Fibroblast of mammary gland (primary cell): ENCODE results near the gene GON4L.
A peak's percentile ranks its signal among the peaks of the same experiment; 100 is the strongest.
"Not testable (repeated sequence)": the region's sequence is repeated elsewhere in the genome, so short reads cannot be mapped to it uniquely, and the experiment has no call there.

Source experiments
- DNase-seq: peaks from one replicate; pipeline ENCODE4 v3.0.0-alpha.2; 2010; ENCODE audit warnings: low read depth
- H3K4me3 ChIP-seq: 2 replicates; pipeline ENCODE4 v1.5.1; 2011; ENCODE audit warnings: low read depth, mild to moderate bottlenecking, low read length, moderate library complexity; ENCODE audit not compliant: control insufficient read depth
- TF ChIP-seq, protein P1 (sequence below): conservative IDR thresholded peaks from 2 replicates; pipeline ENCODE4 v1.5.1; 2011; ENCODE audit warnings: low read depth, low read length, inconsistent platforms; ENCODE audit not compliant: control insufficient read depth, insufficient read depth

Gene GON4L

DNA sequence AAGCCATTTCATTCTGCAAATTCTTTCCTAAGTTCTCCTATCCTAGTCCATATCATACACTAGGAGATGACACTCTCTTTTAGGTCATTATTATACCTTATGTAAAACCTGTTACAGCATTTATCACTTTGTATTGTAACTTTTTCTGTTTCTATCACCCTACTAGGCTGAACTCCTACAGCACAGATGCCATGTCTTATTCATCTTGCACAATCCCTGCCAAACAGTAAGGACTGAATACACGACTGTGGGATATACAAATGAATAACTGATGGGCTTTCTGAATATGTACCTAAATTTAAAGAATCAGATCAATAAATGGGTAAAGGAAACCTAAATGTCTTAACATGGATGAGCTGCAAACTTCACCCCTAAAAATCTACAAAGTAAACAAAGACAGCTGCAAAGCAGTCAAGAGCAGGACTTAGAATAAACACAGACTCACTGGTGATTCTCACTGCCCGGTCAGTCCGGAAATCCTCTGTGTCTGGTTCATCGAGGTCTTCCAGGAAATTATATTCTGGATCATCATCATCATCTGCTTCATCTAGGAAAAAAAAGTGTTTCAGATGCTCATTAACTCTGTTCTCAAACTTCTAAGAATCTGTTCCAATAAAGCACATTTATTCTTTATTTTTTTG, 62.3 kb downstream of the GON4L start:
- no peak for DNase-seq
- TF ChIP-seq, protein P1, sequence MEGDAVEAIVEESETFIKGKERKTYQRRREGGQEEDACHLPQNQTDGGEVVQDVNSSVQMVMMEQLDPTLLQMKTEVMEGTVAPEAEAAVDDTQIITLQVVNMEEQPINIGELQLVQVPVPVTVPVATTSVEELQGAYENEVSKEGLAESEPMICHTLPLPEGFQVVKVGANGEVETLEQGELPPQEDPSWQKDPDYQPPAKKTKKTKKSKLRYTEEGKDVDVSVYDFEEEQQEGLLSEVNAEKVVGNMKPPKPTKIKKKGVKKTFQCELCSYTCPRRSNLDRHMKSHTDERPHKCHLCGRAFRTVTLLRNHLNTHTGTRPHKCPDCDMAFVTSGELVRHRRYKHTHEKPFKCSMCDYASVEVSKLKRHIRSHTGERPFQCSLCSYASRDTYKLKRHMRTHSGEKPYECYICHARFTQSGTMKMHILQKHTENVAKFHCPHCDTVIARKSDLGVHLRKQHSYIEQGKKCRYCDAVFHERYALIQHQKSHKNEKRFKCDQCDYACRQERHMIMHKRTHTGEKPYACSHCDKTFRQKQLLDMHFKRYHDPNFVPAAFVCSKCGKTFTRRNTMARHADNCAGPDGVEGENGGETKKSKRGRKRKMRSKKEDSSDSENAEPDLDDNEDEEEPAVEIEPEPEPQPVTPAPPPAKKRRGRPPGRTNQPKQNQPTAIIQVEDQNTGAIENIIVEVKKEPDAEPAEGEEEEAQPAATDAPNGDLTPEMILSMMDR, result no peak
- H3K4me3 ChIP-seq, result no peak overlapping the region

DNA sequence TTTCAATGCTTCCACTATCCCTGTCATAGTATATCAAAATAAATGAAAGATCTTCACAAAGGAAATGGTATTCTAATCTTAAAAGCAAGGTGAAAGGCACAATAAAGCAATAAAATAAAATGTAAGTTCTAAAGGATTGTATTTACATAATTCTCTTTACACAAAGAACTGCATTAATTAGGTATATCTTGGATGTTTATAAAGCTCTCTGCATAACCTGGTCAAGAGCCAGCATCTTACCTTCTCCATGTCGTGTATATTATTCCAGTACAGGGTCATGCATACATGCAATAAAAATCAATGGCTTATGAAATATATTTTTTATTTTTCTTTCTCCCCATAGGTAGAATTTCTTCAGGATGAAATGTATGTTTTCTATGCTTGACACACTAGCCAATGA, 63.8 kb downstream of the GON4L start:
- DNase-seq, result no peak
- no peak overlapping the region for H3K4me3 ChIP-seq
- TF ChIP-seq, protein P1, result no peak

DNA sequence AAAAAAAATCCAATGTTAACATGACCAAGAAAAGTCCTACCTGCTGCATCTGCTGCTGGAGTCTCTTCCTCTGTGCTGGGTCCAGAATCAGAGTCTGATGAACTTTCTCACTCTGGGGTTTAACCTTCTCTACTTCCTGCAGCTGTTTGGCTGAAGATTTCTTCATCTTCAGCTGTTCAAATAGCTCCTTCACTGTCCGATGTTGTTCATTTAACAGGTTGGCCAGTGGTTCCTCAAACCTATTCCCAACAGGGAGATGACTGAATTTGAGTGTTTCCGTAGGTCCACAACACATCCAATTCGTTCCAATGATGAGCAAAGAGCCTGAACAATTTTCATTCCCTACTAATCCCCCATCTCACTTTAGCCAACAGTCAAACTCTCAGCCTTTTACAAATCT, 79.4 kb downstream of the GON4L start:
- TF ChIP-seq, protein P1, result no peak
- H3K4me3 ChIP-seq, result no peak overlapping the region
- no peak for DNase-seq

DNA sequence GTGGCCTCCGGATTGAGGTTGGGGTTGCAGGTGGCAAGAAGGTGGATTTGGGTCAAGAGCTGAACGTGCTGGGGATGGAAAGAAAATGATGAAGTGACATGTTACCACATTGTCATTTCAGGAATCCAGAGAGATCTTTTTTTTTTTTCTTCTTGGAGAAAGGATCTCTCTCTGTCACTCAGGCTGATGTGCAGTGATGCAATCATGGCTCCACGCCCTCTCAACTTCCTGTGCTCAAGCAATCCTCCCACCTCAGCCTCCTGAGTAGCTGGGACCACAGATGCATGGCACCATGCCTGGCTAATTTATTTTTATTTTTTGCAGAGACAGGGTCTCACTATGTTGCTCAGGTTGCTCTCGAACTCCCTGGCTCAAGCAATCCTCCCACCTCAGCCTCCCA, 80.6 kb downstream of the GON4L start:
- H3K4me3 ChIP-seq, result no peak overlapping the region
- DNase-seq, result peak; percentile 12
- TF ChIP-seq, protein P1, result no peak

DNA sequence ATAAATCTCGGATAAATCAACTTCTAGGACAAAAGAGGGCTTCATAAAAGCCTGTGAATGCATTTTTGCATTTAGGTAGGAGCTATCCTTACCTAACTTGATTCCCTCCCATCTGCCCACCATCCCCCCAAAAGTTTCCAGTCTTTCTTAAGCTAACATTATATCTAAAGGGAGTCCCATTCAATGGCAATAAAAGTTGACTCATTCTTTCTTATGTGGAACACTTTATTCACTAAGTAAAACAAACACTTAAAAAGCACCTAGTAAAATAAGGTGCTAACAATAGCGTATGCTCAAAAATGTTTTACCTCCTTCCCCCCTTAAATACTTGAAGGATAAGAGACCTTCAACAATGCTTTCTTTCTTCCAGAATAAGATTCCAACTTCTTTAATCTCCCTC, 83.8 kb downstream of the GON4L start:
- DNase-seq, result no peak
- TF ChIP-seq, protein P1, result no peak

DNA sequence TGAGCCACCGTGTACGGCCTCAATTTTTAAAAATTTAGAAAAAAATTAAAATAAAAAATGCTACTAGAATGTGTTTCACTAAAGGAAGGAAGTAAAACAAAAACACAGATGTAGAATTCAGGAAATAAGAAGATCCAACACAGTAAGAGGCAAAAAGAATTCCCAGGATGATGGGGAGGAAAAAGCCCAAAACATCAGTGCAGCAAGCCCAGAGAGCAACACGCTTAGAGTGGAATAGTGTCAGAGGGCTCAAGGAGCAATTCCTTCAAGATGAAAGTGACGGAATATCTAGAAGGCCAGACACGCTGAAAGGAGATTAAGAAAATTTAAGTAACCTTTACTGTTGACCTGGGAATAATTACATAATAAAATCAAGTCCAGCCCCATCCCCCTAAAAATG, 87.8 kb downstream of the GON4L start:
- TF ChIP-seq, protein P1, result no peak
- no peak overlapping the region for H3K4me3 ChIP-seq
- DNase-seq, result no peak

More for the DNA sequence above, 83.8 kb downstream of the GON4L start:
- no peak overlapping the region for H3K4me3 ChIP-seq

DNA sequence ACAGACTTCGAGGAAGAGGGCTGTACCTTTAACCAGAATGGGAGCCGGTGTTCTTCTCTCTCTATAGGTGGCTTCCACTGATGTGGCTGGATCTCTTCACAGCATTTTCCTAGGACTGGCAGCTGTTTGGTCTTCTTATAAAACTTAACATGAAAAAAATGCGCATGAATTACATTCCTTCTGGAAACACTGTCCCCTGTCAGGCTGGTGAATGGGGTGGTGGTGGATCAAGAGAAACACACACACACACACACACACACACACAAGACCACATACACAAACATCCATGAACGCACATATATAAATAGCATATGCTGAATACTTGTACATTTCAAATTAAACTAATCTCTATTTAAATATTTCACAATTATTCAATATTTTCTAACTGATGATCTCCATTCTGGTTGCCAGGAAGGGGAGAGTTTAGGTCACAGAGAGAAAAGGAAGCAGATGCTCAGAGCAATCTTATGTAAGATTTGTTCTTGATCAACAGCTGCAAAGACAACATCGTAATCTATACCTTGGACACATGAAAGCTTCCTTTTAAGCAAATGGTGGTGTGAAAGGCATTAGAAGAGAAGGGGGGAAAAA, 89.5 kb downstream of the GON4L start:
- not testable (repeated sequence) for H3K4me3 ChIP-seq, DNase-seq

DNA sequence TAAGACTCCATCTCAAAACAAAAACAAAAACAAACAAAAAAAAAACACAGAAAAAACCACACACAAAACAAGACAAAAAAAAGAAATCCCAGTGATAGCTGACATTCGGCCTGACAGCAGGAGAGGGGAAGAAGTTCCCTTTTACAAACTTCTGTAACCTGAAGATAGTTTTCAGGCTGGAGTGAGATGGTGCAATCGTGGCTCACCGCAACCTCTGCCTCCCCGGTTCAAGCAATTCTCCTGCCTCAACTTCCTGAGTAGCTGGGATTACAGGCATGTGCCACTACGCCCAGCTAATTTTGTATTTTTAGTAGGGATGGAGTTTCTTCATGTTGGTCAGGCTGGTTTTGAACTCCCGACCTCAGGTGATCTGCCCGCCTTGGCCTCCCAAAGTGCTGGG, 93.0 kb downstream of the GON4L start:
- DNase-seq, H3K4me3 ChIP-seq: not testable (repeated sequence)

DNA sequence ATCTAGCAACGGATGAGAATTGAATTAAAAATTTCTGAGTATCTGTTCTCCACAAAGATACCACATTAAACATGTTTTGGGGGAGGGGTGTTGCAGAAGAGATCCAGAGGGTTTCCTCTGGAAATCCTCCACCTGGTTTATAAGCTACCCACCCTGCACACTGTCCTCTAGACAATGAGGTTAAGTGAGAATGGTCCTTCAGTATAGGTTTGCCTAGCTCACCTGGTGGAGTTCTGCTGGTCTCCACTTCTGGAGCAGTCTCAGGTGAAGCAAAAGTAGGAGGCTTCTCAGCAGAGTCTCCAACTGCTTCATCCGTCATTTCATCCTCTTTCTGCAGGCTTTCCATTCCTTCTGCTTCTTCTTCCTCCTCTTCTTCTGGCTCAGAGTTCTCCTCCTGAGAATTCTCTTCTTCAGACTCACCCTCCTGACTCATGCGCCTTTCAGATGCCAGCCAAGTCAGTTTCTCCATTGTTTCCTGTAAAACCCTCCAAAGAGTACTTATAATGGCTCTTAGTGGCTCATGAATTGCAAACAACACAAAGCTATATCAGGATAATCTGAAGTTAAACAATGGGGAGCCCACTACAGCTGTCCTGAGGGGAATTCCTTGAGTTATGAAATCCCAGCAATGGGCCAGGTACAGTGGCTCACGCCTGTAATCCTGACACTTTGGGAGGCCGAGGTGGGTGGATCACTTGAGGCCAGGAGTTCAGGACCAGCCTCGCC, 93.8 kb downstream of the GON4L start:
- peak; percentile 92 for DNase-seq
- H3K4me3 ChIP-seq, result not testable (repeated sequence)
